Measurements from ENCODE around the gene ARF3. TPM values are rescaled to one million over a fixed set of nuclear protein-coding genes. Genes with fewer than 3 reads are reported as not detected.

ARF3 gene
- polyA plus RNA-seq, 1 donor (not counting 4 experiments of a cell fraction or from before 2014, with no cell fraction given), result 236 TPM

- no peak for FAIRE-seq
- no peak overlapping the region for H3K27ac ChIP-seq (ENCODE audit: control insufficient read depth, insufficient read depth, low read length)
Measured at GRCh38 chr12:48961801-48962200, 4.5 kb upstream of the ARF3 start.

DNA sequence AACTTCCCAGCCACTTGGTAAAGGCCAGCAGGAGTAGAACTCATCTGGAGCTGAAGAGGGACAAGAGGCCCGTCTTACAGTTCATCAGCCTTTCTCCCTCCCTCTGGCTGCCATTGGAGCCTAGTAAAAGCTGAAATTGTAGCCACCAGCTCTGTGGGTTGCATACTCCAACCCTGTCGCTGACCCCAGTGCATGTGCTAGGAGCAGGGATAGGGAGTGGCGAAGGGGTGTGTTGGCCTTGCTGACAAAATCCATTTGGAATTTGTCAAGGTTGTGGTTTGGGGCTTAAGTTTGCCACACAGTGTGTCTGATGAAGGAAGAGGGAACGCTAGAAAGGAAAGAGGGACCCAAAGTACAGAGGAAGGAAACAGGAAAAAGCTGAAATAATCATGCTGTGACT lies 4.0 kb upstream of the ARF3 start:
- Histone ChIP-seq H3K9me3 (ENCODE audit: control insufficient read depth, low read depth, low read length) (no peaks in the 10 kb centered on the region), H3K79me2 (ENCODE audit: control insufficient read depth, insufficient read depth, low read length) (peaks cover 8% of the 10 kb centered on the region), H3K4me3 (ENCODE audit: control insufficient read depth in 2 of 3, extremely low read depth in 1 of 3, insufficient read depth in 2 of 3, low read depth in 1 of 3, low read length in 3 of 3) (no peak overlapping the region), H3K9me1 (ENCODE audit: control insufficient read depth, extremely low read depth, insufficient read depth, low read length) (no peaks in the 10 kb centered on the region), H3K27ac (ENCODE audit: control insufficient read depth, insufficient read depth, low read length) (no peak overlapping the region), H3K4me2 (ENCODE audit: control insufficient read depth, extremely low read depth, insufficient read depth, low read depth, low read length) (no peak overlapping the region), H2AFZ (ENCODE audit: control insufficient read depth, low read length) (no peak overlapping the region), H3K9ac (ENCODE audit: control insufficient read depth, extremely low read depth, insufficient read depth, low read length) (no peak overlapping the region), H3K36me3 (ENCODE audit: control insufficient read depth in 2 of 2, extremely low read depth in 1 of 2, insufficient read depth in 2 of 2, low read length in 2 of 2) (no peaks in the 10 kb centered on the region), H3K27me3 (ENCODE audit: control insufficient read depth, extremely low read depth, insufficient read depth, low read length) (peaks cover 4% of the 10 kb centered on the region), H3K4me1 (ENCODE audit: control insufficient read depth, extremely low read depth, insufficient read depth, low read length) (peaks cover 3% of the 10 kb centered on the region), H4K20me1 (ENCODE audit: control insufficient read depth, extremely low read depth, insufficient read depth, low read length) (no peaks in the 10 kb centered on the region)
- dilution Hi-C loops (cut with MboI; ENCODE audit: extremely low pct_ligation_motif_present, low sequenced_read_pairs), result no loop called here
- FAIRE-seq (no peak), DNase-seq (ENCODE audit: low read depth, low spot score) (no peak)
- TF ChIP-seq, protein P1, sequence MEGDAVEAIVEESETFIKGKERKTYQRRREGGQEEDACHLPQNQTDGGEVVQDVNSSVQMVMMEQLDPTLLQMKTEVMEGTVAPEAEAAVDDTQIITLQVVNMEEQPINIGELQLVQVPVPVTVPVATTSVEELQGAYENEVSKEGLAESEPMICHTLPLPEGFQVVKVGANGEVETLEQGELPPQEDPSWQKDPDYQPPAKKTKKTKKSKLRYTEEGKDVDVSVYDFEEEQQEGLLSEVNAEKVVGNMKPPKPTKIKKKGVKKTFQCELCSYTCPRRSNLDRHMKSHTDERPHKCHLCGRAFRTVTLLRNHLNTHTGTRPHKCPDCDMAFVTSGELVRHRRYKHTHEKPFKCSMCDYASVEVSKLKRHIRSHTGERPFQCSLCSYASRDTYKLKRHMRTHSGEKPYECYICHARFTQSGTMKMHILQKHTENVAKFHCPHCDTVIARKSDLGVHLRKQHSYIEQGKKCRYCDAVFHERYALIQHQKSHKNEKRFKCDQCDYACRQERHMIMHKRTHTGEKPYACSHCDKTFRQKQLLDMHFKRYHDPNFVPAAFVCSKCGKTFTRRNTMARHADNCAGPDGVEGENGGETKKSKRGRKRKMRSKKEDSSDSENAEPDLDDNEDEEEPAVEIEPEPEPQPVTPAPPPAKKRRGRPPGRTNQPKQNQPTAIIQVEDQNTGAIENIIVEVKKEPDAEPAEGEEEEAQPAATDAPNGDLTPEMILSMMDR (optimal IDR thresholded peaks at IDR 0.05 in 1 of 3, IDR thresholded peaks at IDR 0.05 in 1 of 3, conservative IDR thresholded peaks at IDR 0.05 in 1 of 3; ENCODE audit: extremely low read depth in 1 of 3, insufficient read depth in 2 of 3, low read length in 3 of 3), result no peak
- TF ChIP-seq EZH2 (IDR thresholded peaks at IDR 0.05; ENCODE audit: low read length), result no peak

More at GRCh38 chr12:48961801-48962200, 4.5 kb upstream of the ARF3 start:
- peaks cover 4% of the 10 kb centered on the region for H3K79me2 ChIP-seq (ENCODE audit: control insufficient read depth, insufficient read depth, low read length)
- H3K4me3 ChIP-seq (ENCODE audit: control insufficient read depth in 2 of 3, extremely low read depth in 1 of 3, insufficient read depth in 2 of 3, low read depth in 1 of 3, low read length in 3 of 3), result no peak overlapping the region
- H3K9me3 ChIP-seq (ENCODE audit: control insufficient read depth, low read depth, low read length), result no peaks in the 10 kb centered on the region
- H3K36me3 ChIP-seq (ENCODE audit: control insufficient read depth in 2 of 2, extremely low read depth in 1 of 2, insufficient read depth in 2 of 2, low read length in 2 of 2), result no peaks in the 10 kb centered on the region
- dilution Hi-C loops (cut with MboI; ENCODE audit: extremely low pct_ligation_motif_present, low sequenced_read_pairs), result no loop called here
- no peak for TF ChIP-seq EZH2 (IDR thresholded peaks at IDR 0.05; ENCODE audit: low read length)
- TF ChIP-seq, protein P1 (optimal IDR thresholded peaks at IDR 0.05 in 1 of 3, IDR thresholded peaks at IDR 0.05 in 1 of 3, conservative IDR thresholded peaks at IDR 0.05 in 1 of 3; ENCODE audit: extremely low read depth in 1 of 3, insufficient read depth in 2 of 3, low read length in 3 of 3), result no peak
- no peaks in the 10 kb centered on the region for H4K20me1 ChIP-seq (ENCODE audit: control insufficient read depth, extremely low read depth, insufficient read depth, low read length)
- H3K4me2 ChIP-seq (ENCODE audit: control insufficient read depth, extremely low read depth, insufficient read depth, low read depth, low read length), result no peak overlapping the region
- DNase-seq (ENCODE audit: low read depth, low spot score), result no peak
- H3K27me3 ChIP-seq (ENCODE audit: control insufficient read depth, extremely low read depth, insufficient read depth, low read length), result peaks cover 4% of the 10 kb centered on the region
- H2AFZ ChIP-seq (ENCODE audit: control insufficient read depth, low read length), result no peak overlapping the region
- H3K4me1 ChIP-seq (ENCODE audit: control insufficient read depth, extremely low read depth, insufficient read depth, low read length), result peaks cover 3% of the 10 kb centered on the region
- no peaks in the 10 kb centered on the region for H3K9me1 ChIP-seq (ENCODE audit: control insufficient read depth, extremely low read depth, insufficient read depth, low read length)
- H3K9ac ChIP-seq (ENCODE audit: control insufficient read depth, extremely low read depth, insufficient read depth, low read length), result no peak overlapping the region
